ENCODE results near the gene BRF1.

Gene BRF1

GRCh38 chr14:105272623-105273022, 28.2 kb downstream of the BRF1 start:
- no peak overlapping the region for H3K4me3 ChIP-seq (ENCODE audit: insufficient read depth, low read length, poor library complexity, severe bottlenecking)
- no peak overlapping the region for H3K9ac ChIP-seq (ENCODE audit: low read length)
- H4K20me1 ChIP-seq (ENCODE audit: low read depth, low read length) = no peaks in the 10 kb centered on the region
- TF ChIP-seq, protein P1, sequence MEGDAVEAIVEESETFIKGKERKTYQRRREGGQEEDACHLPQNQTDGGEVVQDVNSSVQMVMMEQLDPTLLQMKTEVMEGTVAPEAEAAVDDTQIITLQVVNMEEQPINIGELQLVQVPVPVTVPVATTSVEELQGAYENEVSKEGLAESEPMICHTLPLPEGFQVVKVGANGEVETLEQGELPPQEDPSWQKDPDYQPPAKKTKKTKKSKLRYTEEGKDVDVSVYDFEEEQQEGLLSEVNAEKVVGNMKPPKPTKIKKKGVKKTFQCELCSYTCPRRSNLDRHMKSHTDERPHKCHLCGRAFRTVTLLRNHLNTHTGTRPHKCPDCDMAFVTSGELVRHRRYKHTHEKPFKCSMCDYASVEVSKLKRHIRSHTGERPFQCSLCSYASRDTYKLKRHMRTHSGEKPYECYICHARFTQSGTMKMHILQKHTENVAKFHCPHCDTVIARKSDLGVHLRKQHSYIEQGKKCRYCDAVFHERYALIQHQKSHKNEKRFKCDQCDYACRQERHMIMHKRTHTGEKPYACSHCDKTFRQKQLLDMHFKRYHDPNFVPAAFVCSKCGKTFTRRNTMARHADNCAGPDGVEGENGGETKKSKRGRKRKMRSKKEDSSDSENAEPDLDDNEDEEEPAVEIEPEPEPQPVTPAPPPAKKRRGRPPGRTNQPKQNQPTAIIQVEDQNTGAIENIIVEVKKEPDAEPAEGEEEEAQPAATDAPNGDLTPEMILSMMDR (IDR thresholded peaks at IDR 0.05; ENCODE audit: insufficient read depth, low read length, poor library complexity, severe bottlenecking) = no peak
- TF ChIP-seq EZH2phosphoT487 (conservative IDR thresholded peaks at IDR 0.05; ENCODE audit: low read length) = no peak
- no peaks in the 10 kb centered on the region for H3F3A ChIP-seq (ENCODE audit: insufficient read depth)
- no peak overlapping the region for H3K27ac ChIP-seq (ENCODE audit: low read depth, low read length)
- H3K9me3 ChIP-seq (ENCODE audit: insufficient read depth, low read length) = no peaks in the 10 kb centered on the region
- no peaks in the 10 kb centered on the region for H3K27me3 ChIP-seq (ENCODE audit: low read length)
- no peaks in the 10 kb centered on the region for H3K36me3 ChIP-seq (ENCODE audit: low read length)
- H3K79me2 ChIP-seq (ENCODE audit: insufficient read depth, low read length) = no peaks in the 10 kb centered on the region
- H3K9me2 ChIP-seq (replicated peaks; ENCODE audit: insufficient read depth, low read length) = no peaks in the 10 kb centered on the region
- no peak overlapping the region for H3K4me2 ChIP-seq (ENCODE audit: low read depth, low read length, poor library complexity, severe bottlenecking)
- no peak overlapping the region for H2AFZ ChIP-seq (ENCODE audit: low read depth, low read length, severe bottlenecking)

- Histone ChIP-seq H3K4me3 (ENCODE audit: insufficient read depth, low read length, poor library complexity, severe bottlenecking) (no peak overlapping the region), H2AFZ (ENCODE audit: low read depth, low read length, severe bottlenecking) (no peak overlapping the region), H3K36me3 (ENCODE audit: low read length) (no peaks in the 10 kb centered on the region), H3K79me2 (ENCODE audit: insufficient read depth, low read length) (no peaks in the 10 kb centered on the region), H3K9ac (ENCODE audit: low read length) (no peak overlapping the region), H3K4me2 (ENCODE audit: low read depth, low read length, poor library complexity, severe bottlenecking) (no peak overlapping the region), H3F3A (ENCODE audit: insufficient read depth) (no peaks in the 10 kb centered on the region), H3K27me3 (ENCODE audit: low read length) (no peaks in the 10 kb centered on the region), H3K27ac (ENCODE audit: low read depth, low read length) (no peak overlapping the region), H3K9me3 (ENCODE audit: insufficient read depth, low read length) (no peaks in the 10 kb centered on the region), H4K20me1 (ENCODE audit: low read depth, low read length) (no peaks in the 10 kb centered on the region), H3K9me2 (replicated peaks; ENCODE audit: insufficient read depth, low read length) (no peaks in the 10 kb centered on the region)
- TF ChIP-seq, protein P1 (IDR thresholded peaks at IDR 0.05; ENCODE audit: insufficient read depth, low read length, poor library complexity, severe bottlenecking) = no peak
- no peak for TF ChIP-seq EZH2phosphoT487 (conservative IDR thresholded peaks at IDR 0.05; ENCODE audit: low read length)
Observed at GRCh38 chr14:105271224-105271890, 29.4 kb downstream of the BRF1 start.

GRCh38 chr14:105269405-105269804, 31.4 kb downstream of the BRF1 start:
- H3K4me3 ChIP-seq (ENCODE audit: insufficient read depth, low read length, poor library complexity, severe bottlenecking) = no peak overlapping the region
- no peak overlapping the region for H2AFZ ChIP-seq (ENCODE audit: low read depth, low read length, severe bottlenecking)
- no peak for TF ChIP-seq EZH2phosphoT487 (conservative IDR thresholded peaks at IDR 0.05; ENCODE audit: low read length)
- TF ChIP-seq, protein P1 (IDR thresholded peaks at IDR 0.05; ENCODE audit: insufficient read depth, low read length, poor library complexity, severe bottlenecking) = no peak
- no peaks in the 10 kb centered on the region for H3K9me2 ChIP-seq (replicated peaks; ENCODE audit: insufficient read depth, low read length)
- no peak overlapping the region for H3K4me2 ChIP-seq (ENCODE audit: low read depth, low read length, poor library complexity, severe bottlenecking)
- H4K20me1 ChIP-seq (ENCODE audit: low read depth, low read length) = no peaks in the 10 kb centered on the region
- no peak overlapping the region for H3K9ac ChIP-seq (ENCODE audit: low read length)
- H3K27ac ChIP-seq (ENCODE audit: low read depth, low read length) = no peak overlapping the region
- no peaks in the 10 kb centered on the region for H3K79me2 ChIP-seq (ENCODE audit: insufficient read depth, low read length)
- no peaks in the 10 kb centered on the region for H3K27me3 ChIP-seq (ENCODE audit: low read length)
- H3K9me3 ChIP-seq (ENCODE audit: insufficient read depth, low read length) = no peaks in the 10 kb centered on the region
- no peaks in the 10 kb centered on the region for H3K36me3 ChIP-seq (ENCODE audit: low read length)
- H3F3A ChIP-seq (ENCODE audit: insufficient read depth) = no peaks in the 10 kb centered on the region

Data from SU-DHL-6 (cell line).